A549 (cell line): ENCODE results near the gene POLR2I. TPM values are rescaled to one million over a fixed set of nuclear protein-coding genes. Genes with fewer than 3 reads are reported as not detected.

Experiments used
- ATAC-seq, 2 experiments: fragments of 200-7000 bp in 1 of 2; fragments of >200 bp in 1 of 2; cut with Nextera tagmentation in 1 of 2; cut with Tn5 transposase in 1 of 2; 3 replicates each; pipeline versions ENCODE4 v1.8.0 to v1.9.1; 2018 to 2020; ENCODE audit warnings: mild to moderate bottlenecking in 1 of 2, moderate library complexity in 1 of 2
- CTCF ChIA-PET: fragments of 300-600 bp; sonication (Branson Sonifier 250); formaldehyde crosslinking; extraction: SDS; loops from one replicate; lab custom pipeline; 2021; ENCODE audit warnings: antibody characterized with exemption, inconsistent platforms; lab: Yijun Ruan, JAX
- POLR2A ChIA-PET: fragments of 350-600 bp; formaldehyde crosslinking; extraction: SDS; loops from one replicate; lab custom pipeline; 2021; ENCODE audit warnings: antibody characterized with exemption, inconsistent platforms; lab: Yijun Ruan, JAX
- DNase-seq, 2 experiments: peaks; one replicate each; pipeline versions ENCODE4 v3.0.0 to v3.0.0-alpha.2; 2011 to 2016; ENCODE audit warnings: low read depth in 1 of 2, low spot score in 1 of 2
- FAIRE-seq: peaks from 2 replicates; lab custom pipeline; 2011; peaks lifted over from hg19 to GRCh38; lab: Jason Lieb, UNC
- H3K27ac ChIP-seq, 2 experiments: fragments of >200 bp; sonication (Bioruptor Twin); formaldehyde crosslinking; 3 replicates each; pipeline ENCODE4 v1.5.1; 2016 to 2017
- H3K4me1 ChIP-seq: fragments of >200 bp; sonication (Bioruptor Twin); formaldehyde crosslinking; 3 replicates; pipeline ENCODE4 v1.6.1; 2016
- H3K4me2 ChIP-seq: fragments of >200 bp; sonication (Bioruptor Twin); formaldehyde crosslinking; 3 replicates; pipeline ENCODE4 v1.6.1; 2016
- H3K4me3 ChIP-seq: fragments of >200 bp; sonication (Bioruptor Twin); formaldehyde crosslinking; 3 replicates; pipeline ENCODE4 v1.5.1; 2016
- H3K9me3 ChIP-seq: fragments of >200 bp; sonication (Bioruptor Twin); formaldehyde crosslinking; 3 replicates; pipeline ENCODE4 v1.6.1; 2016
- CEBPB ChIP-seq, 2 experiments: fragments of >200 bp in 1 of 2; sonication (Bioruptor Twin) in 1 of 2; formaldehyde crosslinking in 1 of 2; IDR thresholded peaks; 2 replicates each; pipeline ENCODE4 v1.6.1; 2012 to 2016
- EHMT2 ChIP-seq: fragments of 200-600 bp; sonication (generic); IDR thresholded peaks from 2 replicates; pipeline ENCODE4 v1.6.1; 2016; ENCODE audit warnings: antibody characterized with exemption, low read depth, mild to moderate bottlenecking, moderate library complexity
- ESRRA ChIP-seq: fragments of 150-350 bp; IDR thresholded peaks from 2 replicates; pipeline ENCODE4 v1.6.1; 2014; ENCODE audit warnings: mild to moderate bottlenecking, low read length, borderline replicate concordance
- FOSL2 ChIP-seq, 2 experiments: fragments of 450-650 bp in 1 of 2; fragments of >200 bp in 1 of 2; sonication (Bioruptor Twin) in 1 of 2; formaldehyde crosslinking; IDR thresholded peaks; 2 replicates each; pipeline versions ENCODE4 v1.5.0 to v1.6.1; 2016 to 2020; ENCODE audit warnings: mild to moderate bottlenecking in 1 of 2, moderate library complexity in 1 of 2
- HOXB13 ChIP-seq: fragments of 250-450 bp; sonication (Bioruptor Pico); IDR thresholded peaks from 2 replicates; pipeline ENCODE4 v1.5.0; 2020; ENCODE audit warnings: low read depth, mild to moderate bottlenecking, moderate library complexity
- HOXB5 ChIP-seq: fragments of 250-450 bp; sonication (Bioruptor Pico); IDR thresholded peaks from 2 replicates; pipeline ENCODE4 v1.5.0; 2020; ENCODE audit warnings: mild to moderate bottlenecking, moderate library complexity
- JUNB ChIP-seq: fragments of >200 bp; sonication (Bioruptor Twin); formaldehyde crosslinking; IDR thresholded peaks from 2 replicates; pipeline ENCODE4 v1.6.1; 2016
- MAFK ChIP-seq: fragments of 450-650 bp; IDR thresholded peaks from 2 replicates; pipeline ENCODE4 v1.6.1; 2014; ENCODE audit not compliant: partially characterized antibody
- MYC ChIP-seq: IDR thresholded peaks from 2 replicates; pipeline ENCODE4 v1.6.1; 2012; ENCODE audit warnings: mild to moderate bottlenecking, inconsistent platforms, low read length, improper control_type of control experiment, borderline replicate concordance
- NPAS2 ChIP-seq: fragments of 250-450 bp; sonication (Bioruptor Pico); IDR thresholded peaks from 2 replicates; pipeline ENCODE4 v1.8.0; 2022; ENCODE audit warnings: mild to moderate bottlenecking, moderate library complexity, borderline replicate concordance
- PHF8 ChIP-seq: fragments of 200-600 bp; sonication (generic); IDR thresholded peaks from 2 replicates; pipeline ENCODE4 v1.6.1; 2016; ENCODE audit warnings: low read depth, mild to moderate bottlenecking, antibody characterized with exemption, moderate library complexity, borderline replicate concordance
- POLR2A ChIP-seq: IDR thresholded peaks from 2 replicates; pipeline ENCODE4 v1.6.1; 2012; ENCODE audit warnings: mild to moderate bottlenecking, low read length
- POLR2AphosphoS2 ChIP-seq: conservative IDR thresholded peaks from 2 replicates; pipeline ENCODE4 v1.6.1; 2012; ENCODE audit warnings: low read length, improper control_type of control experiment, inconsistent platforms
- RAD21 ChIP-seq, 2 experiments: fragments of >200 bp in 1 of 2; sonication (Bioruptor Twin) in 1 of 2; formaldehyde crosslinking in 1 of 2; IDR thresholded peaks in 1 of 2; conservative IDR thresholded peaks in 1 of 2; 2 replicates in 1 of 2; 3 replicates in 1 of 2; pipeline ENCODE4 v1.6.1; 2012 to 2018; ENCODE audit warnings: inconsistent platforms in 1 of 2
- RCOR1 ChIP-seq: fragments of 150-350 bp; IDR thresholded peaks from 2 replicates; pipeline ENCODE4 v1.6.1; 2014; ENCODE audit warnings: antibody characterized with exemption, low read length, low read depth
- RNF2 ChIP-seq: fragments of 200-600 bp; sonication (generic); IDR thresholded peaks from 2 replicates; pipeline ENCODE4 v1.6.1; 2016; ENCODE audit warnings: low read depth, mild to moderate bottlenecking, antibody characterized with exemption, moderate library complexity, borderline replicate concordance
- SMC3 ChIP-seq: fragments of >200 bp; sonication (Bioruptor Twin); formaldehyde crosslinking; IDR thresholded peaks from 3 replicates; pipeline ENCODE4 v1.6.1; 2018; ENCODE audit warnings: inconsistent platforms
- TFCP2L1 ChIP-seq: fragments of 250-450 bp; sonication (Bioruptor Pico); IDR thresholded peaks from 2 replicates; pipeline ENCODE4 v1.5.0; 2021; ENCODE audit warnings: mild to moderate bottlenecking
- WGBS: methylation state at CpG from one replicate; pipeline ENCODE4 v1.1.6; 2017; ENCODE audit errors: missing lambda C conversion rate; 5-methylcytosine and 5-hydroxymethylcytosine counted together
- polyA plus RNA-seq, 4 experiments: library from polyadenylated mRNA; depleted of rRNA in 3 of 4; stranded (reverse); fragments of >200 nt; fragmentation: RNase III in 1 of 4; extraction: RNeasy Plus Mini Kit Qiagen cat#74134 plus additional on column Dnase treatment in 1 of 4; gene quantifications; 2 replicates in 3 of 4; 3 replicates in 1 of 4; pipeline ENCODE4 v1.2.3, GENCODE V29; 2011 to 2017
- TF ChIP-seq, protein P1 (sequence below): fragments of 200-600 bp; sonication (generic); IDR thresholded peaks from 2 replicates; pipeline ENCODE4 v1.6.1; 2016; ENCODE audit warnings: antibody characterized with exemption, mild to moderate bottlenecking, moderate library complexity
- TF ChIP-seq, protein P2 (sequence below): IDR thresholded peaks from 2 replicates; pipeline ENCODE4 v1.6.1; 2012

Gene POLR2I
- polyA plus RNA-seq, 2 of the 4 experiments (the other 2 are of a cell fraction) = 123 to 277 TPM

DNA sequence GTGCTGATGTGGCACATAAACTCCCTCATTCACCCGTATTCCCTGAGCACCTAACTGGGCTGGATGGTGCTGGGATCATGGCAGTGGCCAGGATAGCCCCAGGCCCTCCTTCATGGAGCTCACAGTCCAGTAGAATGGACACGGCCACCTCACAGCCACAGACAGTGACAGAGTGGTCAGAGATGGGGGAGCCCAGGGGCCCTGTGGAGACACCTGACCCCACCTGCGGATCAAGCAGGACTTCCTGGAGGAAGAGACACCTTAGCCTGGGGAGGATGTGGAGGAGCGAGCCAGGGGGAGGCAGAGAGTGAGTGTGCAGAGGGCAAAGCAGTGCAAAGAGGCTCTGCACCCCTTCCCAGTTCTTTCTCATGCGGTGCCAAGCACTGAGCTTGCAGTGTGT is 24.8 kb downstream of the POLR2I start:
- Histone ChIP-seq H3K4me1 (no peaks in the 10 kb centered on the region), H3K27ac (no peak overlapping the region), H3K4me3 (no peak overlapping the region), H3K4me2 (no peak overlapping the region), H3K9me3 (no peaks in the 10 kb centered on the region)
- no peak for TF ChIP-seq EHMT2
- peak; percentile 63 for TF ChIP-seq MAFK
- ATAC-seq = peak; percentile 8 to 21; a peak in 2 of 6 replicates
- no peak for DNase-seq
- CTCF ChIA-PET = interaction anchor here (0.6 to 3.0 kb wide), 6 partner anchors 17 to 69 kb away, joined by 3 to 17 read pairs (median 4); partner anchors contain the start of gene OVOL3
- WGBS = 84% methylated on average over 5 of the region's 5 CpGs
- POLR2A ChIA-PET = no interaction called here
- FAIRE-seq = no peak

DNA sequence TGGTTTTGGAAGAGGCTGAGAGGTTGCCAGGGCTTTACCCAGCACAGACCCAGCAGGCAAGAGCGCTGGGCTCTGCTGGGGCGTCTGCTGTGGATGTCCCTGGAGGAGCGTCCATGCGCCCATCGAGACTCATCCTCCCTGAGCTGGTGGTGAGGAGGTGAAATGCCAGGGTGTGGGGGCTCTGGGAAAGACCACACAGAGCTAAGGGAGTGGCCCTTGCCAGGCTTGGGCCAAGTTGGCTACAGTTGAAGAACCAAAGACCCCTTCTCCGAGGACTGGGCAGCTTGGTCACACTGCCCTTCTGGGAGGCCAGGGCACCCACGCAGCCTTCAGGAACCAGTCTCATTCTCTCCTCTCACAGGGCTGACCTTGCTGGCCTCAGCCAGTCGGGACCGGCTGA is 28.3 kb downstream of the POLR2I start:
- DNase-seq (no peak), FAIRE-seq (no peak), ATAC-seq (no peak; a peak in 1 of 6 replicates)
- Histone ChIP-seq H3K4me3 (no peak overlapping the region), H3K4me1 (no peaks in the 10 kb centered on the region), H3K9me3 (no peaks in the 10 kb centered on the region), H3K4me2 (no peak overlapping the region), H3K27ac (no peak overlapping the region)
- ChIA-PET CTCF (interaction anchor here (0.6 to 2.1 kb wide), 6 partner anchors 14 to 203 kb away, joined by 3 to 5 read pairs (median 4); partner anchors contain the start of genes OVOL3, THAP8 and WDR62), POLR2A (no interaction called here)
- no peak for TF ChIP-seq FOSL2 (IDR thresholded peaks at IDR 0.05)
- TF ChIP-seq FOSL2 (CRISPR knock-in tag; IDR thresholded peaks at IDR 0.05) = no peak
- TF ChIP-seq TFCP2L1 (CRISPR knock-in tag) = no peak
- TF ChIP-seq, protein P1, sequence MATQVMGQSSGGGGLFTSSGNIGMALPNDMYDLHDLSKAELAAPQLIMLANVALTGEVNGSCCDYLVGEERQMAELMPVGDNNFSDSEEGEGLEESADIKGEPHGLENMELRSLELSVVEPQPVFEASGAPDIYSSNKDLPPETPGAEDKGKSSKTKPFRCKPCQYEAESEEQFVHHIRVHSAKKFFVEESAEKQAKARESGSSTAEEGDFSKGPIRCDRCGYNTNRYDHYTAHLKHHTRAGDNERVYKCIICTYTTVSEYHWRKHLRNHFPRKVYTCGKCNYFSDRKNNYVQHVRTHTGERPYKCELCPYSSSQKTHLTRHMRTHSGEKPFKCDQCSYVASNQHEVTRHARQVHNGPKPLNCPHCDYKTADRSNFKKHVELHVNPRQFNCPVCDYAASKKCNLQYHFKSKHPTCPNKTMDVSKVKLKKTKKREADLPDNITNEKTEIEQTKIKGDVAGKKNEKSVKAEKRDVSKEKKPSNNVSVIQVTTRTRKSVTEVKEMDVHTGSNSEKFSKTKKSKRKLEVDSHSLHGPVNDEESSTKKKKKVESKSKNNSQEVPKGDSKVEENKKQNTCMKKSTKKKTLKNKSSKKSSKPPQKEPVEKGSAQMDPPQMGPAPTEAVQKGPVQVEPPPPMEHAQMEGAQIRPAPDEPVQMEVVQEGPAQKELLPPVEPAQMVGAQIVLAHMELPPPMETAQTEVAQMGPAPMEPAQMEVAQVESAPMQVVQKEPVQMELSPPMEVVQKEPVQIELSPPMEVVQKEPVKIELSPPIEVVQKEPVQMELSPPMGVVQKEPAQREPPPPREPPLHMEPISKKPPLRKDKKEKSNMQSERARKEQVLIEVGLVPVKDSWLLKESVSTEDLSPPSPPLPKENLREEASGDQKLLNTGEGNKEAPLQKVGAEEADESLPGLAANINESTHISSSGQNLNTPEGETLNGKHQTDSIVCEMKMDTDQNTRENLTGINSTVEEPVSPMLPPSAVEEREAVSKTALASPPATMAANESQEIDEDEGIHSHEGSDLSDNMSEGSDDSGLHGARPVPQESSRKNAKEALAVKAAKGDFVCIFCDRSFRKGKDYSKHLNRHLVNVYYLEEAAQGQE = no peak
- TF ChIP-seq NPAS2 (CRISPR knock-in tag) = no peak
- no peak for TF ChIP-seq POLR2A
- no peak for TF ChIP-seq EHMT2
- no peak for TF ChIP-seq POLR2AphosphoS2
- no peak for TF ChIP-seq PHF8
- no peak for TF ChIP-seq JUNB
- TF ChIP-seq MYC = no peak
- TF ChIP-seq RAD21 (conservative IDR thresholded peaks at IDR 0.05 in 1 of 2, IDR thresholded peaks at IDR 0.05 in 1 of 2) = no peak
- TF ChIP-seq RNF2 = no peak
- WGBS = 94% methylated on average over 9 of the region's 9 CpGs

DNA sequence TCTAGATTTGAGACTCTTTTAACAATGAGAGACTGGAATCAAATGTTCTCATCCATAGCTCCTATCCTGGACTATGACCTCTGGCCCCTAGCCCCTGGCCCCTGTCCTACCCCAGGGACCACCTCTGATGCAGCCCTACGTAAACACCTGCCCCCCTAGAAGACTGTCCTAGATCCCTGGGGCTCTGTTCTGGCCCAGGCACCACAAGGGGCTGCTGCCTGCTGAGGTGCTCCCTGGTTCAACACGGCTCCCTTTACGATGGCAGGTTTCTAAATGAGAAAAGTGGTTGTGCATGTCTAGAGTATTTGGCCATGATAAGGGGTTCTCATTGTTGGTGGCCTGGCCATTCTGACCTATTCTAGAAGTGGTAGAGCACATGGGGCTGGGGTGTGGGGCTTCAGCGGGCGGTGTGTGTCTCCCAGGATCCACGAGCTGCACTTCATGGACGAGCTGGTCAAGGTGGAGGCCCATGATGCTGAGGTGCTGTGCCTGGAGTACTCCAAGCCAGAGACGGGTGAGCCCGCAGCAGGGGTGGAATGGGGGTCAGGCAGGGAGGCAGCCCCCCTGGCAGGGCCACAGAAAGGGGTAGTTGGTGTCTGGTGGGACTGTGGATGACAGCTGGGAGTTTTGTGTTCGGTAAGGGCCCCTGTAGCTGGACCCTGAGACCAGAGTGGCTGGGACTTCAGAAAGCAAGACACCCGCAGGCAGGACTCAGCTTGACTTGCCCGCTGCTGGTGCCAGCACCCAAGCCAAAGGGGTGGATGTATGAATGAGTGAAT is 30.3 kb downstream of the POLR2I start:
- ChIA-PET POLR2A (interaction anchor here (1.4 kb wide), 1 partner anchor 30 kb away, joined by 4 read pairs; the partner anchor contains the start of genes THAP8 and WDR62), CTCF (interaction anchor here (0.6 to 2.6 kb wide), 12 partner anchors 13 to 554 kb away, joined by 3 to 11 read pairs (median 4); no protein-coding TSS in a partner anchor)
- TF ChIP-seq POLR2A (no peak), RNF2 (no peak), HOXB5 (CRISPR knock-in tag) (no peak), ESRRA (no peak), RAD21 (conservative IDR thresholded peaks at IDR 0.05 in 1 of 2, IDR thresholded peaks at IDR 0.05 in 1 of 2) (no peak), HOXB13 (CRISPR knock-in tag) (no peak), MAFK (no peak), SMC3 (no peak), RCOR1 (no peak), TFCP2L1 (CRISPR knock-in tag) (no peak), CEBPB (IDR thresholded peaks at IDR 0.05) (no peak)
- TF ChIP-seq, protein P2, sequence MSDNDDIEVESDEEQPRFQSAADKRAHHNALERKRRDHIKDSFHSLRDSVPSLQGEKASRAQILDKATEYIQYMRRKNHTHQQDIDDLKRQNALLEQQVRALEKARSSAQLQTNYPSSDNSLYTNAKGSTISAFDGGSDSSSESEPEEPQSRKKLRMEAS = no peak
- H3K27ac ChIP-seq = no peak overlapping the region
- ATAC-seq = peak in 1 of 2 experiments; percentile 8; a peak in 1 of 6 replicates
- no peak for FAIRE-seq
- H3K4me3 ChIP-seq = no peak overlapping the region
- WGBS = 92% methylated on average over 12 of the region's 12 CpGs
- no peak overlapping the region for H3K4me2 ChIP-seq
- no peaks in the 10 kb centered on the region for H3K9me3 ChIP-seq
- H3K4me1 ChIP-seq = 0 out of 3 replicates have a peak, but pooled peaks cover 5% of the 10 kb centered on the region
- no peak for DNase-seq
